Liver (tissue), 9 donors: ENCODE measurements around the gene BACH2. TPM values are rescaled to one million over a fixed set of nuclear protein-coding genes. Genes with fewer than 3 reads are reported as not detected.

Experiments
- DNase-seq: peaks from one replicate; pipeline ENCODE4 v3.0.0-alpha.2; 2017; ENCODE audit warnings: low spot score
- H3K27ac ChIP-seq, 2 donors: one replicate each; pipeline ENCODE4 v1.7.0; 2013; ENCODE audit warnings: inconsistent platforms in 2 of 2, low read length in 2 of 2, control low read depth in 1 of 2, low read depth in 1 of 2, mild to moderate bottlenecking in 1 of 2
- H3K27me3 ChIP-seq, 4 donors: one replicate each; pipeline versions ENCODE4 v1.6.1 to v1.7.0; 2013; ENCODE audit warnings: low read length in 3 of 4, inconsistent platforms in 1 of 4, mild to moderate bottlenecking in 1 of 4, moderate library complexity in 1 of 4; ENCODE audit not compliant: control insufficient read depth in 4 of 4, insufficient read depth in 4 of 4
- H3K36me3 ChIP-seq, 4 donors: one replicate each; pipeline versions ENCODE4 v1.6.1 to v1.7.0; 2013; ENCODE audit warnings: low read length in 3 of 4, mild to moderate bottlenecking in 3 of 4, low read depth in 1 of 4, moderate library complexity in 1 of 4; ENCODE audit not compliant: control insufficient read depth in 4 of 4, insufficient read depth in 3 of 4
- H3K4me1 ChIP-seq, 4 donors: one replicate each; pipeline versions ENCODE4 v1.6.1 to v1.7.0; 2013; ENCODE audit warnings: low read length in 3 of 4, mild to moderate bottlenecking in 3 of 4, moderate library complexity in 1 of 4; ENCODE audit not compliant: control insufficient read depth in 4 of 4, insufficient read depth in 4 of 4
- H3K4me3 ChIP-seq, 3 donors: one replicate each; pipeline versions ENCODE4 v1.6.1 to v1.7.0; 2013; ENCODE audit warnings: low read length in 3 of 3, control low read depth in 1 of 3, low read depth in 1 of 3, mild to moderate bottlenecking in 1 of 3
- H3K9ac ChIP-seq, 2 donors: one replicate each; pipeline ENCODE4 v1.7.0; 2013; ENCODE audit warnings: low read length in 2 of 2, mild to moderate bottlenecking in 2 of 2, moderate library complexity in 2 of 2, control low read depth in 1 of 2, low read depth in 1 of 2
- H3K9me3 ChIP-seq, 4 donors: one replicate each; pipeline versions ENCODE4 v1.6.1 to v1.7.0; 2013; ENCODE audit warnings: low read length in 3 of 4; ENCODE audit not compliant: control insufficient read depth in 4 of 4
- ATF3 ChIP-seq: IDR thresholded peaks from 2 replicates; pipeline ENCODE4 v1.6.1; 2016; ENCODE audit warnings: antibody characterized with exemption
- CTCF ChIP-seq: fragments of 150-350 bp; IDR thresholded peaks from 2 replicates; pipeline ENCODE4 v1.5.1; 2017; ENCODE audit warnings: improper control_type of control experiment, low read depth, low read length; ENCODE audit not compliant: missing input control
- EGR1 ChIP-seq, 2 donors: IDR thresholded peaks; 2 replicates each; pipeline ENCODE4 v1.6.1; 2016 to 2018; ENCODE audit warnings: antibody characterized with exemption in 2 of 2, low read depth in 2 of 2
- FOXA1 ChIP-seq: IDR thresholded peaks from 2 replicates; pipeline ENCODE4 v1.6.1; 2016; ENCODE audit warnings: antibody characterized with exemption
- FOXA2 ChIP-seq: IDR thresholded peaks from 2 replicates; pipeline ENCODE4 v1.6.1; 2016; ENCODE audit warnings: antibody characterized with exemption
- GABPA ChIP-seq, 2 donors: IDR thresholded peaks in 1 of 2; conservative IDR thresholded peaks in 1 of 2; 2 replicates each; pipeline ENCODE4 v1.6.1; 2016; ENCODE audit warnings: antibody characterized with exemption in 2 of 2, mild to moderate bottlenecking in 1 of 2, moderate library complexity in 1 of 2
- HNF4G ChIP-seq: IDR thresholded peaks from 2 replicates; pipeline ENCODE4 v1.6.1; 2016; ENCODE audit warnings: antibody characterized with exemption
- JUND ChIP-seq, 2 donors: IDR thresholded peaks; 2 replicates each; pipeline ENCODE4 v1.6.1; 2016; ENCODE audit warnings: antibody characterized with exemption in 2 of 2
- MAX ChIP-seq: IDR thresholded peaks from 2 replicates; pipeline ENCODE4 v1.6.1; 2016; ENCODE audit warnings: antibody characterized with exemption
- RAD21 ChIP-seq, 2 donors: IDR thresholded peaks; 2 replicates each; pipeline ENCODE4 v1.6.1; 2016; ENCODE audit warnings: antibody characterized with exemption in 2 of 2, mild to moderate bottlenecking in 2 of 2
- RXRA ChIP-seq, 2 donors: IDR thresholded peaks; 2 replicates each; pipeline ENCODE4 v1.6.1; 2017 to 2018; ENCODE audit warnings: antibody characterized with exemption in 2 of 2, mild to moderate bottlenecking in 1 of 2
- TAF1 ChIP-seq: conservative IDR thresholded peaks from 2 replicates; pipeline ENCODE4 v1.6.1; 2016; ENCODE audit warnings: antibody characterized with exemption, mild to moderate bottlenecking
- YY1 ChIP-seq: IDR thresholded peaks from 2 replicates; pipeline ENCODE4 v1.6.1; 2016; ENCODE audit warnings: antibody characterized with exemption, mild to moderate bottlenecking
- WGBS: extraction: QIAGEN DNeasy Blood & Tissue Kit; methylation state at CpG from one replicate; pipeline ENCODE4 v1.1.7; 2013; 5-methylcytosine and 5-hydroxymethylcytosine counted together
- polyA plus RNA-seq, 2 donors: library from polyadenylated mRNA; stranded (reverse) in 1 of 2; unstranded in 1 of 2; fragments of 200-250 nt in 1 of 2; fragments of >200 nt in 1 of 2; fragmentation: Nextera tagmentation in 1 of 2; extraction: Ambion mirVana in 1 of 2; gene quantifications; one replicate each; pipeline versions ENCODE4 v1.2.1 to v1.2.3, GENCODE V29; 2013 to 2015
- total RNA-seq, 2 donors: library from RNA; depleted of rRNA; stranded (reverse); fragments of >200 nt; gene quantifications; one replicate each; pipeline ENCODE4 v1.2.3, GENCODE V29; 2014
- donor health status: healthy.
- donor health status: healthy.
- donor health status: healthy.
- donor health status: healthy.
- donor health status: healthy.

The BACH2 gene
- total and polyA plus RNA-seq, 4 donors: 1.9 to 3.7 (median 1.9) TPM

GRCh38 chr6:89950446-89950845 is 346.2 kb downstream of the BACH2 start:
- no peak overlapping the region for H3K27ac ChIP-seq
- no peak for TF ChIP-seq RXRA (IDR thresholded peaks at IDR 0.05)
- TF ChIP-seq FOXA1: no peak
- TF ChIP-seq YY1: no peak
- DNase-seq: no peak
- H3K9ac ChIP-seq: no peak overlapping the region
- H3K4me3 ChIP-seq: no peak overlapping the region
- no peaks in the 10 kb centered on the region for H3K27me3 ChIP-seq
- no peaks in the 10 kb centered on the region for H3K9me3 ChIP-seq
- 96% methylated on average over 17 of the region's 17 CpGs for WGBS
- H3K4me1 ChIP-seq: peaks cover 0 to 28% (median 20%) of the 10 kb centered on the region in 4 donors
- H3K36me3 ChIP-seq: no peaks in the 10 kb centered on the region

- Histone ChIP-seq H3K9me3 (no peaks in the 10 kb centered on the region), H3K27me3 (no peaks in the 10 kb centered on the region), H3K9ac (no peak overlapping the region), H3K27ac (no peak overlapping the region), H3K36me3 (no peaks in the 10 kb centered on the region), H3K4me1 (peaks cover 0 to 22% (median 16%) of the 10 kb centered on the region in 4 donors), H3K4me3 (no peak overlapping the region)
- whole genome bisulfite sequencing: 93% methylated on average over 5 of the region's 5 CpGs
- DNase-seq: no peak
- TF ChIP-seq TAF1 (no peak), GABPA (IDR thresholded peaks at IDR 0.05 in 1 of 2, conservative IDR thresholded peaks at IDR 0.05 in 1 of 2) (no peak), EGR1 (IDR thresholded peaks at IDR 0.05; ENCODE audit: low read depth in 2 of 2) (no peak), RXRA (IDR thresholded peaks at IDR 0.05) (no peak), FOXA2 (no peak), MAX (no peak), HNF4G (no peak), CTCF (no peak), ATF3 (no peak)
Measured at GRCh38 chr6:89948876-89949275, 347.8 kb downstream of the BACH2 start.

- Histone ChIP-seq H3K27ac (no peak overlapping the region), H3K9me3 (no peaks in the 10 kb centered on the region), H3K9ac (no peak overlapping the region), H3K4me3 (no peak overlapping the region), H3K27me3 (no peaks in the 10 kb centered on the region), H3K36me3 (no peaks in the 10 kb centered on the region), H3K4me1 (peaks cover 6 to 23% (median 22%) of the 10 kb centered on the region in 4 donors)
- DNase-seq: no peak
- 93% methylated on average over 1 of the region's 1 CpG for WGBS
- TF ChIP-seq CTCF (peak; percentile 32), RAD21 (IDR thresholded peaks at IDR 0.05) (peak; percentile 56 to 79), JUND (IDR thresholded peaks at IDR 0.05) (no peak)
Measured at GRCh38 chr6:89944826-89945407, 351.7 kb downstream of the BACH2 start.
